ENCODE results near the gene TMEM240.
"Not testable (repeated sequence)": the region's sequence is repeated elsewhere in the genome, so short reads cannot be mapped to it uniquely, and the experiment has no call there.

The TMEM240 gene

GRCh38 chr1:1524750-1525383 lies 15.6 kb downstream of the TMEM240 start:
- DNase-seq (ENCODE audit: low read depth, low spot score): not testable (repeated sequence)

- not testable (repeated sequence) for DNase-seq (ENCODE audit: low read depth, low spot score)
Observed at GRCh38 chr1:1523651-1524050, 16.8 kb downstream of the TMEM240 start.

GRCh38 chr1:1523226-1523625 lies 17.2 kb downstream of the TMEM240 start:
- not testable (repeated sequence) for DNase-seq (ENCODE audit: low read depth, low spot score)

GRCh38 chr1:1522536-1522935 lies 17.9 kb downstream of the TMEM240 start:
- DNase-seq (ENCODE audit: low read depth, low spot score): not testable (repeated sequence)

GRCh38 chr1:1521331-1521730 lies 19.1 kb downstream of the TMEM240 start:
- DNase-seq (ENCODE audit: low read depth, low spot score): no peak

- DNase-seq (ENCODE audit: low read depth, low spot score): not testable (repeated sequence)
Observed at GRCh38 chr1:1519805-1520505, 20.5 kb downstream of the TMEM240 start.

- not testable (repeated sequence) for DNase-seq (ENCODE audit: low read depth, low spot score)
Observed at GRCh38 chr1:1518621-1519007, 21.8 kb downstream of the TMEM240 start.

- no peak for DNase-seq (ENCODE audit: low read depth, low spot score)
Observed at GRCh38 chr1:1517973-1518620, 22.3 kb downstream of the TMEM240 start.

- DNase-seq (ENCODE audit: low read depth, low spot score): not testable (repeated sequence)
Observed at GRCh38 chr1:1516923-1517322, 23.5 kb downstream of the TMEM240 start.

GRCh38 chr1:1514376-1514775 lies 26.0 kb downstream of the TMEM240 start:
- not testable (repeated sequence) for DNase-seq (ENCODE audit: low read depth, low spot score)

- not testable (repeated sequence) for DNase-seq (ENCODE audit: low read depth, low spot score)
Observed at GRCh38 chr1:1513675-1514074, 26.7 kb downstream of the TMEM240 start.

- DNase-seq (ENCODE audit: low read depth, low spot score): not testable (repeated sequence)
Observed at GRCh38 chr1:1512425-1512824, 28.0 kb downstream of the TMEM240 start.

GRCh38 chr1:1511533-1512285 lies 28.7 kb downstream of the TMEM240 start, which contains the start of gene ATAD3A:
ATAD3A (plus strand) TSS chr1:1512162; CDS start chr1:1512269, 107 bp downstream.
- peak; percentile 90 for DNase-seq (ENCODE audit: low read depth, low spot score)

- DNase-seq (ENCODE audit: low read depth, low spot score): no peak
Observed at GRCh38 chr1:1510912-1511532, 29.4 kb downstream of the TMEM240 start.

- DNase-seq (ENCODE audit: low read depth, low spot score): not testable (repeated sequence)
Observed at GRCh38 chr1:1509465-1509850, 31.0 kb downstream of the TMEM240 start.

GRCh38 chr1:1508775-1509464 lies 31.5 kb downstream of the TMEM240 start:
- DNase-seq (ENCODE audit: low read depth, low spot score): not testable (repeated sequence)

- DNase-seq (ENCODE audit: low read depth, low spot score): no peak
Observed at GRCh38 chr1:1507305-1507704, 33.1 kb downstream of the TMEM240 start.

- not testable (repeated sequence) for DNase-seq (ENCODE audit: low read depth, low spot score)
Observed at GRCh38 chr1:1505801-1506200, 34.6 kb downstream of the TMEM240 start.

- DNase-seq (ENCODE audit: low read depth, low spot score): not testable (repeated sequence)
Observed at GRCh38 chr1:1505366-1505798, 35.0 kb downstream of the TMEM240 start.

- peak; percentile 32 for DNase-seq (ENCODE audit: low read depth, low spot score)
Observed at GRCh38 chr1:1504777-1505365, 35.6 kb downstream of the TMEM240 start.
